B cell (primary cell): ENCODE results near the gene TOX2. TPM values are rescaled to one million over a fixed set of nuclear protein-coding genes. Genes with fewer than 3 reads are reported as not detected.

Experiments
- ATAC-seq: fragments of 200-7000 bp; cut with Tn5 transposase; one replicate; pipeline ENCODE4 v1.10.0; 2021; ENCODE audit warnings: low read depth, mild to moderate bottlenecking, moderate number of reproducible peaks, moderate library complexity
- CTCF ChIA-PET: fragments of 350-600 bp; sonication (Branson Sonifier 250); formaldehyde crosslinking; loops from one replicate; lab custom pipeline; 2021; ENCODE audit warnings: antibody characterized with exemption, inconsistent platforms; lab: Charles Lee
- POLR2A ChIA-PET: fragments of 350-600 bp; sonication (Branson Sonifier 250); formaldehyde crosslinking; loops from one replicate; lab custom pipeline; 2021; ENCODE audit warnings: antibody characterized with exemption; lab: Charles Lee
- DNase-seq: peaks from one replicate; pipeline ENCODE4 v3.0.0; 2013
- H2AFZ ChIP-seq: 2 replicates; pipeline ENCODE4 v1.6.1; 2012; ENCODE audit warnings: mild to moderate bottlenecking, low read depth, low read length; ENCODE audit not compliant: insufficient read depth, poor library complexity, severe bottlenecking
- H3K27ac ChIP-seq, 2 donors: 1 replicate in 1 of 2; 2 replicates in 1 of 2; pipeline ENCODE4 v1.5.1; 2012 to 2013; ENCODE audit warnings: low read length in 2 of 2, mild to moderate bottlenecking in 2 of 2, moderate library complexity in 1 of 2
- H3K27me3 ChIP-seq, 4 experiments: fragments of 200-600 bp in 1 of 4; sonication (generic) in 1 of 4; replicated peaks in 1 of 4; 1 replicate in 2 of 4; 2 replicates in 2 of 4; pipeline versions ENCODE4 v1.6.1 to v1.7.0; 2013 to 2016; ENCODE audit warnings: low read length in 3 of 4, mild to moderate bottlenecking in 2 of 4, mixed read lengths in 1 of 4, moderate library complexity in 1 of 4; ENCODE audit not compliant: insufficient read depth in 4 of 4, control insufficient read depth in 3 of 4; ENCODE audit errors: control extremely low read depth in 1 of 4
- H3K36me3 ChIP-seq, 2 experiments: replicated peaks in 1 of 2; 1 replicate in 1 of 2; 2 replicates in 1 of 2; pipeline versions ENCODE4 v1.6.1 to v1.7.1; 2013; ENCODE audit warnings: low read length in 1 of 2; ENCODE audit not compliant: insufficient read depth in 2 of 2, control insufficient read depth in 1 of 2; ENCODE audit errors: control extremely low read depth in 1 of 2, extremely low read depth in 1 of 2
- H3K4me1 ChIP-seq, 2 donors: fragments of 200-600 bp in 1 of 2; sonication (generic) in 1 of 2; 1 replicate in 1 of 2; 2 replicates in 1 of 2; pipeline versions ENCODE4 v1.5.1 to v1.6.1; 2013 to 2017; ENCODE audit warnings: low read length in 2 of 2; ENCODE audit not compliant: control insufficient read depth in 2 of 2, insufficient read depth in 2 of 2
- H3K4me2 ChIP-seq: replicated peaks from 2 replicates; pipeline ENCODE3; 2012; ENCODE audit warnings: mild to moderate bottlenecking, low read depth, low read length; ENCODE audit not compliant: poor library complexity, severe bottlenecking
- H3K4me3 ChIP-seq, 5 experiments: fragments of 200-600 bp in 1 of 5; sonication (generic) in 1 of 5; 1 replicate in 3 of 5; 2 replicates in 2 of 5; pipeline versions ENCODE4 v1.5.1 to v1.7.0; 2011 to 2016; ENCODE audit warnings: low read length in 4 of 5, mild to moderate bottlenecking in 4 of 5, low read depth in 2 of 5, control low read depth in 1 of 5, moderate library complexity in 1 of 5; ENCODE audit not compliant: insufficient read depth in 1 of 5; ENCODE audit errors: control extremely low read depth in 1 of 5, extremely low read depth in 1 of 5
- H3K79me2 ChIP-seq: fragments of 200-600 bp; sonication (generic); one replicate; pipeline ENCODE4 v1.6.0; 2016; ENCODE audit warnings: low read length; ENCODE audit not compliant: control insufficient read depth, insufficient read depth
- H3K9ac ChIP-seq: fragments of 200-600 bp; sonication (generic); 2 replicates; pipeline ENCODE4 v1.6.1; 2017; ENCODE audit warnings: mild to moderate bottlenecking, low read length, moderate library complexity
- H3K9me3 ChIP-seq, 3 donors: one replicate each; pipeline versions ENCODE4 v1.6.1 to v1.7.1; 2013; ENCODE audit warnings: low read length in 2 of 3; ENCODE audit not compliant: control insufficient read depth in 2 of 3, insufficient read depth in 1 of 3; ENCODE audit errors: control extremely low read depth in 1 of 3
- H4K20me1 ChIP-seq: 2 replicates; pipeline ENCODE4 v1.6.0; 2012; ENCODE audit warnings: mild to moderate bottlenecking, low read length; ENCODE audit not compliant: insufficient read depth, control insufficient read depth, poor library complexity, severe bottlenecking
- H3K27ac Mint-ChIP-seq: one replicate; pipeline ENCODE4 v1.8.0; 2021; ENCODE audit warnings: mixed read lengths
- H3K27me3 Mint-ChIP-seq: one replicate; pipeline ENCODE4 v1.8.0; 2021; ENCODE audit warnings: mixed read lengths
- H3K4me1 Mint-ChIP-seq: one replicate; pipeline ENCODE4 v1.8.0; 2021; ENCODE audit warnings: mixed read lengths
- H3K4me3 Mint-ChIP-seq: one replicate; pipeline ENCODE4 v1.8.0; 2021; ENCODE audit warnings: mixed read lengths
- H3K9me3 Mint-ChIP-seq: one replicate; pipeline ENCODE4 v1.8.0; 2022; ENCODE audit warnings: mixed read lengths; ENCODE audit not compliant: insufficient read depth
- EZH2 ChIP-seq: IDR thresholded peaks from 2 replicates; pipeline ENCODE4 v1.6.1; 2012; ENCODE audit warnings: borderline replicate concordance, low read depth, mild to moderate bottlenecking, moderate library complexity, low read length; ENCODE audit not compliant: insufficient read depth, poor library complexity, severe bottlenecking
- WGBS: methylation state at CpG from one replicate; pipeline ENCODE4 v1.1.5; 2013; ENCODE audit warnings: missing lambda C conversion rate; ENCODE audit not compliant: insufficient coverage; 5-methylcytosine and 5-hydroxymethylcytosine counted together
- intact Hi-C: fragments of 100-400 bp; cut with micrococcal nuclease; formaldehyde crosslinking; loops from one replicate; pipeline ENCODE4 v1.10.0; 2022
- polyA plus RNA-seq: library from polyadenylated mRNA; depleted of rRNA; stranded (reverse); fragments of >200 nt; gene quantifications from 2 replicates; pipeline ENCODE4 v1.2.3, GENCODE V29; 2012
- total RNA-seq, 2 donors: library from RNA; stranded (reverse); fragments of 120-200 nt in 1 of 2; gene quantifications; 1 replicate in 1 of 2; 2 replicates in 1 of 2; pipeline versions ENCODE4 v1.2.3 to v1.2.4, GENCODE V29; 2013 to 2022
- TF ChIP-seq, protein P1 (sequence below): fragments of 200-600 bp; IDR thresholded peaks from one replicate; pipeline ENCODE4 v1.8.0; 2022; ENCODE audit warnings: antibody characterized with exemption, mild to moderate bottlenecking

Gene TOX2
- total and polyA plus RNA-seq, 2 donors (not counting 1 experiment from before 2014, with no cell fraction given): 1.2 to 4.1 TPM

DNA sequence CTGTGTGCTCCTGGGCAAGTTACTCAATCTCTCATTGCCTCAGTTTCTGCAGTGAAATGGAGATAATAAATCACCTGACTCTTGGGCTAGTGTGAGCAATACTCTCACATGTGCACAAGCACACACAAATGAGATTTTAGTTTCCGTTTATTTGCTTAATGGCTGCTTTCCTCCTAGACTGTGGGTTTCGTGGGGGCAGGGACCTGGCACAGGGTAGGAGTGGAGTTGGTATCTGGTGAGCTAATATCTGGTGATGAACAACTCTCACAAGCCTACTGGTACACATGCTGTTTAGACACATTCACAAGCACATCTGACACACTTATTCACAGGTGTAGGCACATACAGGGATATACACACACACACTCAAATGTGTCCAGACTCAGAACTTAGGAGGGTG lies 73.8 kb downstream of the TOX2 start:
- H3K9ac ChIP-seq: no peak overlapping the region
- TF ChIP-seq, protein P1, sequence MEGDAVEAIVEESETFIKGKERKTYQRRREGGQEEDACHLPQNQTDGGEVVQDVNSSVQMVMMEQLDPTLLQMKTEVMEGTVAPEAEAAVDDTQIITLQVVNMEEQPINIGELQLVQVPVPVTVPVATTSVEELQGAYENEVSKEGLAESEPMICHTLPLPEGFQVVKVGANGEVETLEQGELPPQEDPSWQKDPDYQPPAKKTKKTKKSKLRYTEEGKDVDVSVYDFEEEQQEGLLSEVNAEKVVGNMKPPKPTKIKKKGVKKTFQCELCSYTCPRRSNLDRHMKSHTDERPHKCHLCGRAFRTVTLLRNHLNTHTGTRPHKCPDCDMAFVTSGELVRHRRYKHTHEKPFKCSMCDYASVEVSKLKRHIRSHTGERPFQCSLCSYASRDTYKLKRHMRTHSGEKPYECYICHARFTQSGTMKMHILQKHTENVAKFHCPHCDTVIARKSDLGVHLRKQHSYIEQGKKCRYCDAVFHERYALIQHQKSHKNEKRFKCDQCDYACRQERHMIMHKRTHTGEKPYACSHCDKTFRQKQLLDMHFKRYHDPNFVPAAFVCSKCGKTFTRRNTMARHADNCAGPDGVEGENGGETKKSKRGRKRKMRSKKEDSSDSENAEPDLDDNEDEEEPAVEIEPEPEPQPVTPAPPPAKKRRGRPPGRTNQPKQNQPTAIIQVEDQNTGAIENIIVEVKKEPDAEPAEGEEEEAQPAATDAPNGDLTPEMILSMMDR: no peak
- TF ChIP-seq EZH2: no peak
- no peak overlapping the region for H3K4me2 ChIP-seq
- DNase-seq (no peak), ATAC-seq (no peak)
- H3K27me3 Mint-ChIP-seq: no peaks in the 10 kb centered on the region
- H3K4me3 Mint-ChIP-seq: no peak overlapping the region
- WGBS: no CpG with 5 or more reads among the region's 2 CpGs
- intact Hi-C loops: no loop called here
- H4K20me1 ChIP-seq: no peaks in the 10 kb centered on the region
- ChIA-PET CTCF (no interaction called here), POLR2A (no interaction called here)
- no peak overlapping the region for H3K27ac ChIP-seq
- H2AFZ ChIP-seq: no peak overlapping the region
- H3K27ac Mint-ChIP-seq: no peak overlapping the region
- no peaks in the 10 kb centered on the region for H3K36me3 ChIP-seq
- H3K9me3 Mint-ChIP-seq: peaks cover 2% of the 10 kb centered on the region
- H3K27me3 ChIP-seq: peaks cover 0 to 4% (median 0%) of the 10 kb centered on the region in 4 experiments
- no peaks in the 10 kb centered on the region for H3K4me1 ChIP-seq
- H3K4me1 Mint-ChIP-seq: no peaks in the 10 kb centered on the region
- H3K9me3 ChIP-seq: no peaks in the 10 kb centered on the region
- no peak overlapping the region for H3K4me3 ChIP-seq
- H3K79me2 ChIP-seq: no peaks in the 10 kb centered on the region

DNA sequence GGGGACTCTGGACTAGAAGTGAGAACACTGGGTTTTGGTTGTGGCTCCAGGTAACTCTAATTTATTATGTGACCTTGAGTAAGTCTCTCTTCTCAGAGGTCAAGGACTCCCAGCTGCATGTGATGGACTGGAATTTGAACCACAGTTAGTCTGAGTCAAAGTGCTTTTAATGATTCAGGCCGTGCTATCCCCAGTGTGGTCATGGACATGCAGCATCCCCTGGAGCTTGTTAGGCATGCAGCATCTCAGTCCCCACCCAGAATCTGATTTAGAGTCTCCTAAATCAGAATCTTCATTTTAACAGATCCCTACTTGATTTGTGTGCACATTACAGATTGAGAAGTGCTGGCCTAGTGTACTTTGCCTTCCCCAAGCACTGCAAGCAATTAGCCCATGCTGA lies 74.2 kb downstream of the TOX2 start:
- H3K4me1 Mint-ChIP-seq: no peaks in the 10 kb centered on the region
- Histone ChIP-seq H4K20me1 (no peaks in the 10 kb centered on the region), H3K4me3 (no peak overlapping the region), H3K27me3 (peaks cover 0 to 4% (median 0%) of the 10 kb centered on the region in 4 experiments), H3K4me2 (no peak overlapping the region), H2AFZ (no peak overlapping the region), H3K27ac (no peak overlapping the region), H3K4me1 (no peaks in the 10 kb centered on the region), H3K79me2 (no peaks in the 10 kb centered on the region), H3K9me3 (no peaks in the 10 kb centered on the region), H3K36me3 (no peaks in the 10 kb centered on the region), H3K9ac (no peak overlapping the region)
- no peak for ATAC-seq
- TF ChIP-seq, protein P1: no peak
- TF ChIP-seq EZH2: no peak
- CTCF ChIA-PET: no interaction called here
- peaks cover 2% of the 10 kb centered on the region for H3K9me3 Mint-ChIP-seq
- H3K4me3 Mint-ChIP-seq: no peak overlapping the region
- no peaks in the 10 kb centered on the region for H3K27me3 Mint-ChIP-seq
- POLR2A ChIA-PET: no interaction called here
- intact Hi-C loops: no loop called here
- H3K27ac Mint-ChIP-seq: no peak overlapping the region
- 80% methylated on average over 1 of the region's 1 CpG for WGBS
- DNase-seq: no peak
